HepG2 (cell line): Measurements from ENCODE around the gene PITX3. TPM values are rescaled to one million over a fixed set of nuclear protein-coding genes. Genes with fewer than 3 reads are reported as not detected.

Experiments
- ARID4A ChIP-seq: sonication (generic); formaldehyde crosslinking; IDR thresholded peaks from 2 replicates; pipeline ENCODE4 v1.5.0; 2020; ENCODE audit warnings: mild to moderate bottlenecking, missing genetic modification reagents, borderline replicate concordance
- CBFB ChIP-seq: sonication (generic); formaldehyde crosslinking; IDR thresholded peaks from 2 replicates; pipeline ENCODE4 v1.4.0; 2020; ENCODE audit warnings: missing genetic modification reagents
- DBP ChIP-seq: sonication (generic); formaldehyde crosslinking; IDR thresholded peaks from 2 replicates; pipeline ENCODE4 v1.4.0; 2020; ENCODE audit warnings: missing genetic modification reagents; ENCODE audit errors: not compliant biosample characterization
- GATAD1 ChIP-seq: IDR thresholded peaks from 2 replicates; pipeline ENCODE4 v1.6.1; 2016; ENCODE audit warnings: missing genetic modification reagents, missing compliant biosample characterization
- HDAC1 ChIP-seq: sonication (generic); formaldehyde crosslinking; IDR thresholded peaks from 2 replicates; pipeline ENCODE4 v1.5.1; 2020; ENCODE audit warnings: mild to moderate bottlenecking, missing genetic modification reagents
- HMGXB4 ChIP-seq, 2 experiments: sonication (generic) in 1 of 2; formaldehyde crosslinking in 1 of 2; IDR thresholded peaks; 2 replicates each; pipeline versions ENCODE4 v1.4.0 to v1.6.1; 2018 to 2020; ENCODE audit warnings: missing genetic modification reagents in 2 of 2, borderline replicate concordance in 1 of 2, low read depth in 1 of 2, mild to moderate bottlenecking in 1 of 2, missing biosample characterization in 1 of 2
- IRF2 ChIP-seq: IDR thresholded peaks from 2 replicates; pipeline ENCODE4 v1.6.1; 2018; ENCODE audit warnings: missing genetic modification reagents, missing compliant biosample characterization
- MXD3 ChIP-seq: IDR thresholded peaks from 2 replicates; pipeline ENCODE4 v1.6.1; 2016; ENCODE audit warnings: mild to moderate bottlenecking, missing biosample characterization, missing genetic modification reagents
- MXI1 ChIP-seq: IDR thresholded peaks from 3 replicates; pipeline ENCODE4 v1.6.1; 2012; ENCODE audit warnings: low read depth, low read length, inconsistent platforms, borderline replicate concordance
- NONO ChIP-seq, 2 experiments: fragments of 450-650 bp in 1 of 2; sonication (generic) in 1 of 2; formaldehyde crosslinking in 1 of 2; IDR thresholded peaks in 1 of 2; conservative IDR thresholded peaks in 1 of 2; 2 replicates each; pipeline versions ENCODE4 v1.6.1 to v1.8.0; 2017 to 2022; ENCODE audit warnings: mild to moderate bottlenecking in 1 of 2, missing genetic modification reagents in 1 of 2, moderate library complexity in 1 of 2
- NPAS2 ChIP-seq: sonication (generic); formaldehyde crosslinking; IDR thresholded peaks from 2 replicates; pipeline ENCODE4 v1.8.0; 2022; ENCODE audit warnings: mild to moderate bottlenecking, missing genetic modification reagents, borderline replicate concordance
- RFX5 ChIP-seq: IDR thresholded peaks from 2 replicates; pipeline ENCODE4 v1.6.1; 2011; ENCODE audit warnings: low read depth, low read length, improper control_type of control experiment
- SOX6 ChIP-seq, 2 experiments: fragments of 450-650 bp in 1 of 2; sonication (generic) in 1 of 2; formaldehyde crosslinking in 1 of 2; IDR thresholded peaks; 2 replicates each; pipeline versions ENCODE4 v1.4.0 to v1.6.1; 2017 to 2020; ENCODE audit warnings: antibody characterized with exemption in 1 of 2, mild to moderate bottlenecking in 1 of 2, missing genetic modification reagents in 1 of 2
- ZFY ChIP-seq: sonication (generic); formaldehyde crosslinking; IDR thresholded peaks from 2 replicates; pipeline ENCODE4 v1.4.0; 2020; ENCODE audit warnings: missing genetic modification reagents
- ZNF3 ChIP-seq: IDR thresholded peaks from 2 replicates; pipeline ENCODE4 v1.7.0; 2017; ENCODE audit warnings: inconsistent platforms
- ZNF430 ChIP-seq: sonication (generic); formaldehyde crosslinking; IDR thresholded peaks from 2 replicates; pipeline ENCODE4 v1.9.0; 2021; ENCODE audit warnings: mild to moderate bottlenecking, missing genetic modification reagents
- ZNF574 ChIP-seq: sonication (generic); formaldehyde crosslinking; IDR thresholded peaks from 2 replicates; pipeline ENCODE4 v1.4.0; 2020; ENCODE audit warnings: missing genetic modification reagents
- polyA plus RNA-seq, 8 experiments: library from polyadenylated mRNA; depleted of rRNA in 3 of 8; stranded (reverse) in 7 of 8; unstranded in 1 of 8; fragments of >200 nt; fragmentation: Illumina TruSeq in 4 of 8; extraction: Trizol in 4 of 8; gene quantifications; 2 replicates each; pipeline versions ENCODE4 v1.2.1 to v1.2.3, GENCODE V29; 2011 to 2016; ENCODE audit warnings: low read depth in 4 of 8, missing spikeins in 1 of 8, mixed read lengths in 1 of 8; ENCODE audit not compliant: insufficient read depth in 1 of 8
- total RNA-seq, 5 experiments: library from RNA; depleted of rRNA; stranded (reverse); fragments of >200 nt; fragmentation: Illumina TruSeq; extraction: Trizol; gene quantifications; 2 replicates each; pipeline ENCODE4 v1.2.3, GENCODE V29; 2016; ENCODE audit warnings: low read depth in 1 of 5

The PITX3 gene
- total and polyA plus RNA-seq, 2 of the 13 experiments (the other 11 are each of a cell fraction or from before 2014, with no cell fraction given), result not detected

GRCh38 chr10:102245082-102245931 is 4.0 kb upstream of the PITX3 start, which contains the start of gene GBF1 (continued):
- peak in 1 of 2 experiments; percentile 21; a peak in 1 of 4 replicates for TF ChIP-seq HMGXB4 (CRISPR knock-in tag; IDR thresholded peaks at IDR 0.05; ENCODE audit: borderline replicate concordance in 1 of 2, low read depth in 1 of 2)
- TF ChIP-seq SOX6 (IDR thresholded peaks at IDR 0.05), result no peak
- peak; percentile 42; the same call in 1 of the 2 replicates for TF ChIP-seq SOX6 (CRISPR knock-in tag; IDR thresholded peaks at IDR 0.05)
- peak; percentile 89 for TF ChIP-seq ZFY (CRISPR knock-in tag)
- TF ChIP-seq ARID4A (CRISPR knock-in tag), result peak; percentile 97
- TF ChIP-seq ZNF3 (CRISPR knock-in tag), result peak; percentile 86
- TF ChIP-seq IRF2 (CRISPR knock-in tag), result 0 out of 2 replicates have a peak, but pooled peaks have one; percentile 18
- no peak for TF ChIP-seq DBP (CRISPR knock-in tag)
- TF ChIP-seq MXD3, result peak; percentile 73
- peak; percentile 77 for TF ChIP-seq CBFB
- TF ChIP-seq MXI1, result peak; percentile 56; the same call in 1 of the 3 replicates
- TF ChIP-seq GATAD1, result peak; percentile 88
- TF ChIP-seq ZNF574 (CRISPR knock-in tag), result peak; percentile 78
- no peak for TF ChIP-seq NONO (IDR thresholded peaks at IDR 0.05)
- TF ChIP-seq NONO (CRISPR knock-in tag; conservative IDR thresholded peaks at IDR 0.05), result no peak; the same call in 1 of the 2 replicates
- TF ChIP-seq NPAS2 (CRISPR knock-in tag), result no peak
- peak; percentile 94 for TF ChIP-seq ZNF430 (CRISPR knock-in tag)
- TF ChIP-seq HDAC1 (CRISPR knock-in tag), result peak; percentile 92
- peak; percentile 93 for TF ChIP-seq RFX5
